Cardiac muscle cell (in vitro differentiated cells and primary cell): ENCODE results near the gene GAB2. TPM values are rescaled to one million over a fixed set of nuclear protein-coding genes. Genes with fewer than 3 reads are reported as not detected.

Source experiments
- DNase-seq, 2 donors: peaks; one replicate each; pipeline versions ENCODE4 v3.0.0 to v3.0.0-alpha.2; 2010 to 2017; ENCODE audit warnings: low read depth in 1 of 2, low spot score in 1 of 2
- H3K27ac ChIP-seq: fragments of 200-600 bp; sonication (generic); 2 replicates; pipeline ENCODE4 v1.5.1; 2016
- H3K27me3 ChIP-seq: fragments of 200-600 bp; sonication (generic); 2 replicates; pipeline ENCODE4 v1.6.0; 2016; ENCODE audit warnings: control low read depth
- H3K36me3 ChIP-seq: fragments of 200-600 bp; sonication (generic); 2 replicates; pipeline ENCODE4 v1.5.1; 2016; ENCODE audit warnings: control low read depth
- H3K4me1 ChIP-seq: fragments of 200-600 bp; sonication (generic); 2 replicates; pipeline ENCODE4 v1.8.1; 2017; ENCODE audit warnings: low read depth, mild to moderate bottlenecking, mixed run types
- H3K4me3 ChIP-seq: fragments of 200-600 bp; sonication (generic); 2 replicates; pipeline ENCODE4 v1.5.1; 2016; ENCODE audit warnings: mild to moderate bottlenecking
- H3K9me3 ChIP-seq: fragments of 200-600 bp; sonication (generic); 2 replicates; pipeline ENCODE4 v1.5.1; 2017; ENCODE audit warnings: low read depth, mild to moderate bottlenecking, control low read depth
- CTCF ChIP-seq: IDR thresholded peaks from 2 replicates; pipeline ENCODE4 v1.5.1; 2012; ENCODE audit warnings: low read depth, mild to moderate bottlenecking, low read length
- polyA plus RNA-seq: library from polyadenylated mRNA; unstranded; fragments of >200 nt; fragmentation: Nextera tagmentation; extraction: Ambion mirVana; gene quantifications from 2 replicates; pipeline ENCODE4 v1.2.1, GENCODE V29; 2016
- total RNA-seq: library from RNA; depleted of rRNA; stranded (reverse); fragments of >200 nt; gene quantifications from 2 replicates; pipeline ENCODE4 v1.2.3, GENCODE V29; 2016

Gene GAB2
- total and polyA plus RNA-seq, 2 experiments from 2014 or later, result 5.3 to 18.0 TPM

- no peak overlapping the region for H3K4me3 ChIP-seq
- DNase-seq, result no peak
- no peaks in the 10 kb centered on the region for H3K4me1 ChIP-seq
- H3K27ac ChIP-seq, result no peak overlapping the region
- TF ChIP-seq CTCF, result no peak
- no peaks in the 10 kb centered on the region for H3K9me3 ChIP-seq
- H3K36me3 ChIP-seq, result no peaks in the 10 kb centered on the region
- H3K27me3 ChIP-seq, result no peaks in the 10 kb centered on the region
These were observed 11.8 kb downstream of the GAB2 start for GRCh38 chr11:78405805-78406204.

- Histone ChIP-seq H3K36me3 (no peaks in the 10 kb centered on the region), H3K9me3 (no peaks in the 10 kb centered on the region), H3K4me1 (no peaks in the 10 kb centered on the region), H3K27me3 (no peaks in the 10 kb centered on the region), H3K4me3 (no peak overlapping the region), H3K27ac (no peak overlapping the region)
- TF ChIP-seq CTCF, result no peak
- peak in 1 of 2 donors; percentile 27 for DNase-seq
These were observed 13.8 kb downstream of the GAB2 start for GRCh38 chr11:78403781-78404180.

GRCh38 chr11:78402847-78403246 is 14.8 kb downstream of the GAB2 start:
- no peak overlapping the region for H3K27ac ChIP-seq
- no peak for DNase-seq
- H3K9me3 ChIP-seq, result no peaks in the 10 kb centered on the region
- no peaks in the 10 kb centered on the region for H3K4me1 ChIP-seq
- H3K27me3 ChIP-seq, result no peaks in the 10 kb centered on the region
- no peak for TF ChIP-seq CTCF
- no peak overlapping the region for H3K4me3 ChIP-seq
- no peaks in the 10 kb centered on the region for H3K36me3 ChIP-seq

GRCh38 chr11:78400702-78401101 is 16.9 kb downstream of the GAB2 start:
- Histone ChIP-seq H3K36me3 (no peaks in the 10 kb centered on the region), H3K4me3 (no peak overlapping the region), H3K9me3 (no peaks in the 10 kb centered on the region), H3K27ac (no peak overlapping the region), H3K27me3 (no peaks in the 10 kb centered on the region), H3K4me1 (no peaks in the 10 kb centered on the region)
- TF ChIP-seq CTCF, result no peak
- DNase-seq, result no peak

- DNase-seq, result no peak
- Histone ChIP-seq H3K36me3 (no peaks in the 10 kb centered on the region), H3K4me1 (no peaks in the 10 kb centered on the region), H3K27ac (no peak overlapping the region), H3K27me3 (no peaks in the 10 kb centered on the region), H3K4me3 (no peak overlapping the region), H3K9me3 (no peaks in the 10 kb centered on the region)
- no peak for TF ChIP-seq CTCF
These were observed 17.5 kb downstream of the GAB2 start for GRCh38 chr11:78400116-78400515.

GRCh38 chr11:78399136-78399535 is 18.5 kb downstream of the GAB2 start:
- Histone ChIP-seq H3K27me3 (no peaks in the 10 kb centered on the region), H3K9me3 (no peaks in the 10 kb centered on the region), H3K36me3 (no peaks in the 10 kb centered on the region), H3K4me3 (no peak overlapping the region), H3K4me1 (no peaks in the 10 kb centered on the region), H3K27ac (no peak overlapping the region)
- no peak for TF ChIP-seq CTCF
- DNase-seq, result no peak
